ENCODE measurements around the gene DERL2.
"Not testable (repeated sequence)": the region's sequence is repeated elsewhere in the genome, so short reads cannot be mapped to it uniquely, and the experiment has no call there.

DERL2 gene

DNA sequence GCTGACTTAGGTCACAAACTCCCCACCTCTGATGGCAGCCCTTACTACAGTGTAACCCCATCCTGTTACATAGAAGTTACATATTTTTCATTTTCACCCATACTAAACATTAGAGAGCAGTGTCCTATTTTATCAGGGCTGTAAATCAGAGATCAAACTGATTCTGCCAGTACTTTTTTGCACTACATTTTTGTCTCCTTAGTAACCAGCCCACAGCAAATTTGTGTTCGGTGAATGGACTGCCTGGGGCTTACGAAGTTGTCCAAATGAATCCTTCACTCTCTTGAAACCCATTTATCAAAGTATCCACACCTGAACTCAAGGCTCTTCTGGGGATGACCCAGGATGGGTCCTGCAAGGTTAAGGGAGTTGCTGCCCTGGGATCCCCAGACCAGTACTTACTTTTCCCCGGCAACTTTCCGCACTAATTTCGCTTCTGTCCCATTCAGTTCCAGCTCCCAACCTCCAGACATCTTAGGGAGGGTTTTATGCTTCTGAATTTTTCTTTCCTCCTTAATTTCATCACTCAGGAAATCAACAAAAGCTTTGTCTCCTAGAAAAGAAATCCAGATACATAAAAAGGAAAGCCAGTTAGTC is 48.2 kb downstream of the DERL2 start:
- no peak for DNase-seq (ENCODE audit: low spot score)

GRCh38 chr17:5435781-5436315 is 50.1 kb downstream of the DERL2 start:
- not testable (repeated sequence) for DNase-seq (ENCODE audit: low spot score)

DNA sequence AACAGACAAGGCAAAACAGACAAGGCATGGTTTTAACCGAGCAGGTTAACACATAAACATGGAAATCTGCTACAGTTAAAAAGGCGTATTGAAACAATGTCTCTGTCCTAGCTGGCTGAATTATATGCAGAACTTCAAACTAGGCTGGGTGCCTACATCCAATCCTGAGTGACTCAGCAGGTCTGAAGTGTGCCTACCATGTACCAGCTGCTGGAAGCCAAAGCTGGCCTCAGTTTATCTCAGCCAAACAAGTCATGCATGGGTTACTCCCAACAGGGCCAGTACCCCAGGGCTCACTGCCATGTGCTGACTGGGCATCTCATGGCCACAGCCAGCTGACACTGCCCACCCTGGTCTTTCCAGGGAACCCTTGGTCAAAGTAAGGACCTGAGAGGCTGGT is 51.0 kb downstream of the DERL2 start:
- DNase-seq (ENCODE audit: low spot score): no peak

- DNase-seq (ENCODE audit: low spot score): no peak
These were observed 53.9 kb downstream of the DERL2 start for GRCh38 chr17:5431949-5432556.

DNA sequence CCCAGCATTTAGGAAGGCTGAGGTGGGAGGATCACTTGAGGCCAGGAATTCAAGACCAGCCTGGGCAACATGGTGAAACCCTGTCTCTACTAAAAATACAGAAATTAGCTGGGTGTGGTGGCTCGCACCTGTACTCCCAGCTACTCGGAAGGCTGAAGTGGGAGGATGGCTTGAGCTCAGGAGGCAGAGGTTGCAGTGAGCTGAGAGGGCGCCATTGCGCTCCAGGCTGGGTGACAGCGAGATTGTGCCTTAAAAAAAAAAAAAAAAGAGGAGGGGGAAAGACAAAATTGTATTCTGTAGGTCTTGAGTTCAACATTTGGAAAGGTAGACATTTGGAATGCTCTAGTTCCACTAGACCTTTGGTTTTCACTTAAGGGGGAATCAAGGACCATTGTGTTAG is 54.7 kb downstream of the DERL2 start:
- DNase-seq (ENCODE audit: low spot score): not testable (repeated sequence)

DNA sequence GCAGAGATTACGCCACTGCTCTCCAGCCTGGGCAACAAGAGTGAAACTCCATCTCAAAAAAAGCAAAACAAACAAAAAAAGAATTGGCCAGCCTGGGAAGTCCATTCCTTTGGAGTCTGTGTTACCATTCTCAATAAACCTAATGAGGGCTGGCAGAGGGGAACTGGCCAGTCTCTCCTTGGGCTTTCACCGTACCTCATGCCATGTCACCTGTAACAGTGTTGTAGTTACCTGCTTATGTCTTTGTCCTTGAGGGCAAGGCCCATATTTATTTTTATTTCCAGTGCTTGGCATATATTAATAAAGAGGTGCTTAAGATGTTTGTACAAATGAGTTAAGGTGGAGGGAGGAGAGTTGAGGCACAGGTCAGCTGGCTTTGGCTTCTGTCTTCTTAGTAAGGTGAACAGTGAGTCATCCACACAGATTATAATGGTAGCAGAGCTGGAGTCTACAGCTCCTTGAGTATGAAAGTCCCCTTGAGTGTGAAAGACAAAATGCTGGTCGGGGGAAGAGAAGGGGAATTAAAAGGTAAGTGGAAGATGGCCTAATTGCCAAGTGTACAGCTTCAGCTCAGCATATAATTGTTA is 55.5 kb downstream of the DERL2 start:
- DNase-seq (ENCODE audit: low spot score): no peak

- DNase-seq (ENCODE audit: low spot score): no peak
These were observed 56.6 kb downstream of the DERL2 start for GRCh38 chr17:5429191-5429887.

- no peak for DNase-seq (ENCODE audit: low spot score)
These were observed 60.2 kb downstream of the DERL2 start for GRCh38 chr17:5425826-5426225.

GRCh38 chr17:5424909-5425308 is 61.1 kb downstream of the DERL2 start:
- no peak for DNase-seq (ENCODE audit: low spot score)

DNA sequence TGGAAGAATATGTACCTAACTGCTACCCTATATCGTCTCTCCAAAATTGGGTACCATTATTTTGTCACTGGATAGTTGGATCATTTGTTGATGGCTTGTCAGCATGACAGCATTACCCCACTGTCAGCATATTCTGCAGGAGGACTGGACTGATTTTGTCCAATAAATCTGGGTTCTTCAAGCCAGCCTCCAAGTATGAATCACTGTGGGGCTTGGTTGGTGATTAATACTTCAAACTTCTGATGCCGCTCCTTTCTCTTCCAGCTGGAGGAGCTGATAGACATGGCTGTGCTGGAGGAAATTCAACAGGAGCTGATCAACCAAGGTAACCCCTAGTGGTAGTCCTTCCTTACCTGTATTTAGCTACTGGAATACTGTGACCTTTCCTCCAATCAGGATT is 63.5 kb downstream of the DERL2 start:
- no peak for DNase-seq (ENCODE audit: low spot score)
